Ureter (tissue), 1 donor: ENCODE data around the gene SYK. TPM values are rescaled to one million over a fixed set of nuclear protein-coding genes. Genes with fewer than 3 reads are reported as not detected.
A peak's percentile ranks its signal among the peaks of the same experiment; 100 is the strongest.
"Not testable (repeated sequence)": the region's sequence is repeated elsewhere in the genome, so short reads cannot be mapped to it uniquely, and the experiment has no call there.

ENCODE experiments used
- DNase-seq: peaks from one replicate; pipeline ENCODE4 v3.0.0-alpha.2; 2020; ENCODE audit warnings: low spot score
- total RNA-seq: library from RNA; stranded (reverse); gene quantifications from one replicate; pipeline ENCODE4 v1.2.4, GENCODE V29; 2023
- donor health status: DM: yes; HTN: yes; CAD: no.

Gene SYK
- 52.9 TPM for total RNA-seq

DNA sequence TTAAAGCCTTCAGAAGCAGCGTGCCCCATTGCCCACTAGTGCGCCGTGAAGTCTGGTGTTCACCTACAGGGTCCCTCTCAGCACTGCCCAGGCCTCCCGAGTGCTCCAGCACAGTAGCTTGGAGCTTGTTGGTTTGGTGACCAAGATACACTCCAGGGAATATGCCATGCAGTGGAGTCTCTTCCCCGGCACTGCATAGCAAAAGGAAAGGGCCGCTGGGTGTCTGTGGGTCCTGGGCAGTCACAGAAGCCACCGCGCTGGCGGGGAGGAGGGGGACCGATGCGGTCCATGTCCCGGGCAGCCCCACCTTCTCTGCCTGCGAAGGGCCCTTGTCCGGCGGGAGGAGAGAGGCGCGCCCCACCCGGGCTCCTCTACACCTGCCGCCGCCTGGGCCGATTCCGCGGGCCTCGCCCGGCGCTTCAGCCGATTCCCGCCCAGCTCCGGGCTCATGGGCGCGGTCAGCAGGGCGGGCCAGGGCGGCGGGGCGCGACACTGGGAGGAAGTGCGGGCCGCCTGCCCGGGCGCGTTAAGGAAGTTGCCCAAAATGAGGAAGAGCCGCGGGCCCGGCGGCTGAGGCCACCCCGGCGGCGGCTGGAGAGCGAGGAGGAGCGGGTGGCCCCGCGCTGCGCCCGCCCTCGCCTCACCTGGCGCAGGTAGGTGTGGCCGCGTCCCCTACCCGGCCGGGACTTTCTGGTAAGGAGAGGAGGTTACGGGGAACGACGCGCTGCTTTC is at the start of gene SYK:
TSS of gene SYK (plus strand) at position 579 of the 732 bp plus-strand sequence. CDS start 42,080 bp downstream, outside the sequence.
- peak; percentile 53 for DNase-seq

DNA sequence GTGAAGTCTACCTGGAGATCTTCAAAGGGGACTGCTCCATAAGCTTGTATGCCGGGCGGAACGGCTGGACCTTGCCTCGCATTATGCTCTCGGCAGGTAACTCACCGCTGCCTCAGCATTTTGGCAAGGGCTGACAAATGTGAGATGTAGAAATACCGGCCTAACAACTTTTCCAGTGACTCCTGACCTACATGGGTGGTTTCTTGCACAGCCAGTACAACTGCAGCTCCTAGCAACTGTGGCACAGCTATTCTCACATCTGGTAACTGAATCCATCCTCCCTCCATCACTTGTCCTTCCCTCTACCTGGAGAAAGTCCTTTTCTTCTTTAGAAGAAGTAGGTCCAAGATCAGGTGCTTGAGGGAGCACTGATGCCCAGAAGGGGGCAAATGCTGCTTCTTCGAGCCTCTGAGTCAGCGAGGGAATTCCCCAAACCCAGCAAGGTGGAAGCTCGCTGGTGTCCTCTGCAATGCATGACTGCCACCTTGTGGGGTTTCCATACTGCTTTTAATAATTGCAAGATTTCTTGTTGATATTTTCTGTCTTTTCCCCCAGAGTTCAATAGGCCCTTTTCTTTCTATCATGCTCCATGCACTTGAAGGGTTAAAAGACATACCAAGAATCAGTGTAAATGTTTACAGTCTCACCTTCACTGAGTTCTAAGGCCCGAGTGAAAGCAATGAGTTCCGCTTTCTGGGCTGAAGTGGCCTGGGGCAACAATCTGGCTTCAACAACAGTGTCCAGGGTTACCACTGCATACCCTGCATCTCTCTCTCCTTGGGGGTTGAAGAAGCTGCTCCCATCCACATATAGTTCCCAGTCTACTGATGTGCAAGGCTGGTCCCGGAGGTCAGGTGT is 45.9 kb upstream of the SYK start:
- DNase-seq = peak; percentile 57

DNA sequence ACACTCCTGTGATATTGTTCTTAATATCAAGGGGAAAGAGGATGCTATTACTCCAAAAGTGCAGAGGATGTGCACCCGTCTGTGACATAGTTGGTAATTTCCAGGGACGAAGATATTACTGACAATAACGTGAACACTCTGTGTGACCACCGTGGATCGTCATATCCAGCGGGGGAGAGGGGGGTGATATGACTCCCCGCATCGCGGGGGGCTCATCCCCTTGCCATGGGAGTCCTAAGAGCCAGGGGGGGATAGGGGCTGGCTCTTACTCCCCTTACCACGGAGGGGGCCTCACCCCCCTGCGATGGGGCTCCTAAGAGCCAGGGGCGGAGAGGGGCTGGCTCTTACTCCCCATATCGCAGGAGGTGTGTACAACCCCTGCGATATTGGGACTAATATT is 41.0 kb upstream of the SYK start:
- not testable (repeated sequence) for DNase-seq

DNA sequence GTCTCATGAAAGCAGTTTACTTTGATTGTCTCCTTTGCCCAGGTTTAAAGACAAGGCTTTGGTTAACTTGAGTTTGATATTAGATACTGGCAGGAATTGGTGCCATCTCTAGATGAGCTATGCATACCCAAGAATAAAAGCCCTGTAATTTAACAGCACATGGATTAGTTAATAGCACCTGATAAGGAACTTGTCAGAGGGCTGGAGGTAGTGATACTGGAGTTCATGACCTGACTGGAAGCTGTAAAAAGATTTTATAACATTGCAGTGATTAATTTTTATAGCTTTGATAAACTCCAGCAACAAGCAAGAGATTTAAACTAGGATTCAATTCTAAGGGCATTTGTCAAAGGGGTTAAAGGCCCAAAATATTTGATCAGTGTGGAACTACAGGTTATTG is 34.9 kb upstream of the SYK start:
- no peak for DNase-seq

DNA sequence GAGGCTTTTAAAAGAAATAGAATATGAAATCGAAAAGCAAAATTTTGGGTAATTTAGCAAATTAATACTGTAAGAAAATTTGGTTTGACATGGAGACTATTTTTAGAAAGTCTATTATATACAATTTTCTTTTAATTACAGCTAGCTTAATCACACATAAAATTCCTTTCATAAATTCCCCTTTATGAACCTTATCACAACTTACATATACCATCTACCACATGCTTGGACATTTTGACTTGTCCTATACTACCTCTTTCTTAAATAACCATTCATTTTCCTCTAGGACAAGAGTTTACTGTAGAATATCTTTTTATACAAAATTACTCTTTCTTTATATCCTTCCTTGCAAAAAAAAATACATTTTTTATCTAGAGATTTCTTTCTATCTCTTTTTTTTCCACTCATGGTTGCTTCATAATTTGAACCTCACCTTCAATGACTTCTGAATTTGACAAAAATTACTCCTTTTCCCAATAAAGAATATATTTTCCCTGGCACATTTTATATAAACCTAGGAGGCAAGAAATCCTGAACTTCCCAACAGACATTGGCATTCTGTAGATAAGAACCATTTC is 34.0 kb upstream of the SYK start:
- DNase-seq = no peak

DNA sequence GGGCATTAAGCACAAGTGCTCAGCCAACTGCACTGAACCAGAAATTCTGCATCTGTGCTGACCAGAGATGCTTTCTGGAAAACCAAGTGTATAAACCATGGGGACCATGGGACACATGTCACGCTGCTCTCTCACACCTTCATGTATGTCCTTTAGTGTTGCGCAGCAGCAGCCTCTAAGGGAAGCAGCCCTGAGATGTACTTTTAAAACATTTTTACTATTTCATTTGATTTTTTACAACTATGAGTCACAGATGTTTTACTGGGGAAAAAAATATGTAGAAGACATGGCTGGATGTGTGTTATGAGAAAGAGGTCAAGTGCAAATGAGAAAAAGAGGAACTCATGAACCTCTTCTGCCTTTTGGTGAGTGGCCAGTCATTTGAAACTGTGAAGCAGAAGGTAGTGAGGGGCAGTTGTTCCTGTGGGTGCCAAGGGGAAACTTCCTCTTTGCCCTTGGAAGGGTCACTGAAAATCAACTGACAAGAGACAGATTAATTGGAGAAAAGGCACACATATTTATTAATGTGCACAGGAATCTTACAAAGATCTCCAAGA is 31.4 kb upstream of the SYK start:
- DNase-seq = no peak

DNA sequence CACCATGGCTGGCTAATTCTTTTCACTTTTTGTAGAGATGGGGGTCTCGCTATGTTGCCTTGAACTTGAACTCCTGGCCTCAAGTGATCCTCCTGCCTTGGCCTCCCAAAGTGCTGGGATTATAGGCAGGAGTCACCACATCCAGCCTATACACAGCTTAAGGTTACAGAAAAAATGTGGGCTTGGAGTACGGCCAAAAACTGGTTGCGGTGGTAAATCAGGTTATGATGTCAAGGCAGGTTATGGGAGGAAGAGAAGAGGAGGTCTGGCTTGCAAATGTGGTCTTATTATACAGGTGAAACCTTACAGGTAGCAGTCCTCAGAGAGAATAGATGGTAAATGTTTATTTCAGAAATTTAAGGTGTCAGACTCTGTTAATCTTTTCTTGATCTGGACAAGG is 30.7 kb upstream of the SYK start:
- DNase-seq = no peak

DNA sequence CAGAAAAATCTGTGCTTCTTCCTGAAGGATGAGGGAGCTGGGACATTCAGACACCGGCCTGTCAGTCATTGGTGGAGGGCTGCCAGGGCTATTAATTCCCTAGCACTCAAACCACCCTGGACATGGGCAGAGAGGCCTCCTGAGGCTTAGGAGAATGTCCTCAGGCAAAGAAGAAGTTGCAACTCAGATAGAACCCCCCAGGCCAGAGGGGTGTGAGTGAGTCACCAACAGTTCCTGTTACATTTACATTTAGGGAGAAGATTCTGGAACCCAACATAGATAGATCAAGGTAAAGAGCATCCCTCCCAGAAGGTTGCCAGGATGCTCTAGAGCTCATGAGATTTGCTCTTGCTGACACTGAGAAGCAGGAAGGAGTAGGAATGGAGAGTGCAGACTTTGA is 29.2 kb upstream of the SYK start:
- no peak for DNase-seq

DNA sequence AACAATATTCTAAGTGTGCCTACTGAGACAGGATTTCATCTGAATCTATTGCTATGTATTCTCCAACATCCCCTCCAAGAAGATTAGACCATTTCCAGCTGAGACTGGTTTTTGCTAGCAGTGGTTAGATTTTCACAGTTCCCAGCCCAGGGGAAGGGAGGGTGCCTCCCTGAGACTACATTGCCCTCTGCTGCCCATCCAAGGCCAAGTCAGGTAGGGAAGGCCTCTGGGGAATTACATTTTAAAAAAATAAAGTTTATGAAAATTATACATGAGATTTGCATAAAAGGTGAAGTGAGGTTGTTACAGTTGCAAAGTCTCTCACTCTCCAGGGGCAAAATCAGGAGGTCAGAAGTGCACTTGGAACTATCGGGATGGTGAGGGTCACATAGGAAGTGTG is 28.0 kb upstream of the SYK start:
- DNase-seq = no peak

DNA sequence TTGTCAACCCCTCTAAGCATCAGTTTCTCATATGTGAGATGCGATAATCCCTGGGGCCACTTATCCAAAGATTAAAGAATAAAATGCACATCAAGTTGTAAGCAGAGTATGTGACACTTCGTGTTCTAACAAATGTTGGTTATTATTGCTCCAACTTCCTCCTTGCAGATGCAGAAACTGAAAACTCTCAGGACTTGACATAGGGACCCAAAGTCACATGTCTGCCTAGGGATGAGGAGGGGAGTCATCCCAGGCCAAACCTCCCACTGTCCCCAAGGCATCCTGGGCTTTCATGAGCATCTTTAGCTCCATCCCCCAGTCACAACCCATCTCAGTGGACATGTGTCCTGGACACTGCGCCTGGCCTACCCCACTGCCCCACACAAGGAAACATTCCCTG is 27.5 kb upstream of the SYK start:
- no peak for DNase-seq

DNA sequence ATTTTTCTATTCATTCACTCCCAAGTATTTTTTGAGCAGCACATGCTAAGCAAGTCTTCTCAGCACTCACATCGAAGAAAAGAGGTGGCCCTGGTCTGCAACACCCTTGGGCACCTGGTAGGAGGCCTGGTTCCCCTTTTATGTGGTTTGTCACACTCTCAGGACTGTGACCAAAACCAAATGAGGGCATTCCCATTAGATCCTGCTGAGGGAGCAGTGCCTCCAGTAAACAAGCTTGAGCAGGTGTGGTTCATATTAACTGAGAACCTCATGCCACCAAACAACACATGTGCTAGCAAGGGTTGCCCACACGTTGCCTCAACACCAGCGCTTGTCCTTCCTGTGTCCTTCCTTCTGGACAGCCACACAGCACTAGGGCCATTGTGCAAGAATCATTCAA is 26.9 kb upstream of the SYK start:
- no peak for DNase-seq

DNA sequence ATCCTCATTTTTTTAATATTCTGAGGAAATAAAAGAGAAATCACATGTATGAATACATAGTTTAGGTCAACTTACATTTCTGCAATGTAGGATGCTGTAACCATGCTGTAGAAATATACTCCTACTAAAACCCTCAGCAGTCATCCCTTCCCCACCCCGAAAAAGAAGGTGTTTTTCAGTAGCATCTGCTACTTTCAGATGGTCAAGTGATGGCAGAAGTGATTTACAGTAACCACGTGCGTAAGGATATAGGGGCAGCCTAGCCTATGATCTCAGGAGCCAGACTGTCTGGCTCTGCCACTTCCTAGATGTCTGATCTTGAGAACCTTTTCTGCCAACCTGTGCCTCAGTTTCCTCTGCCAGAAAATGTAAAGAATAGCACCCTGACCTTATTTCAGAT is 26.0 kb upstream of the SYK start:
- no peak for DNase-seq

DNA sequence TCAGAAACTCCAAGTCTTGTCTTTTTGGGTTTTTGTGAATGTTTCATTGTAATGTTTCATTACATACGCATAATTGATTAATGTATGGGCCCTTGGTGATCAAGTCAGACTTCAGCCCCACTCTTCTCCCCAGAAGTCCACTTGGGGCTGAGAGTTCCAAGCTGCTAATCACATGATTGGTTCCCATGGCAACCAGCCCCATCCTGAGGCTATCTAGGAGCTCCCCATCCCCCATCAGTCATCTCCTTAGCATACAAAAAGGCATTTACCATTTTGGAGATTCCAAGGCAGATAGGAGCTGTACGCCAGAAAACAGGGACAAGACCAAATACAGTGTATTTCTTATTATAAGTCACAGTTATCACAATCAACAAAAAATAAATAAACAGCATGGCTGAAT is 22.9 kb upstream of the SYK start:
- DNase-seq = no peak

DNA sequence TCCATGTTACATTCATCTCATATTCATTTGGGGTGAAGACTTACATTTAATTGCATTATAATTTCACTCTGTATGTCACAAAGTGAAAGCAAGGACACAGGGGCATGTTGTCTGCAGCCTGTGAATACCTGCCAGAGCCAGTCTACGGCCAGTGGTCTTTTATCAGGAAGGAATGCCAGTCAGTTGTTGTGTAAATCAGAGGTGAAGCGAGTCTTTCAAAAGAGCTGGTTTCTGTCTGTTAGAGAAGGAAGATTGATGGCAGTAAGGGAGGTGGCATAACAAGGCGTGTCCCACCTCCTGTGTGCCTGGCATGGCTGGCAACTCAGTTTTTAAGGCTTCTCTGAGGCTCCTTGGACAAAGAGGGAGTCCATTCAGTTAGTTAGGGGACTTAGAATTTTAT is 18.1 kb upstream of the SYK start:
- no peak for DNase-seq

DNA sequence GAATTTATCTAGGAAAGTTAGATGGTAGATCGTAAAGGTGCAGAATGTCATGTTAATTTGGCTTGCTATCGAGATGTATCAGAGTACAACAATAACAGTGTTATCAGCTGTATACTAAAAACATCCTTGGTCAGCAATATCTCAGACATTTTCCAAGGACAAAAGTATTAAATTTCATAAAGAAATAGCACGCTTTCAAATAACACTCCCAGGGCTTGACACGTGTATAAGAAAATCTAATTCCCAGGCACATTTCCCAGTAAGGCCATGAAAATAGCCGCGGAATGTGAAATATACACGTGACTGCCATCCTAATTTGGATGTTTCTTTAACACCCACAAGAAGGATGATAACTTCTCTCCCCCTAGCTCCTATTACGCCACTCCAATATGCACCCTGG is 17.7 kb upstream of the SYK start:
- no peak for DNase-seq

DNA sequence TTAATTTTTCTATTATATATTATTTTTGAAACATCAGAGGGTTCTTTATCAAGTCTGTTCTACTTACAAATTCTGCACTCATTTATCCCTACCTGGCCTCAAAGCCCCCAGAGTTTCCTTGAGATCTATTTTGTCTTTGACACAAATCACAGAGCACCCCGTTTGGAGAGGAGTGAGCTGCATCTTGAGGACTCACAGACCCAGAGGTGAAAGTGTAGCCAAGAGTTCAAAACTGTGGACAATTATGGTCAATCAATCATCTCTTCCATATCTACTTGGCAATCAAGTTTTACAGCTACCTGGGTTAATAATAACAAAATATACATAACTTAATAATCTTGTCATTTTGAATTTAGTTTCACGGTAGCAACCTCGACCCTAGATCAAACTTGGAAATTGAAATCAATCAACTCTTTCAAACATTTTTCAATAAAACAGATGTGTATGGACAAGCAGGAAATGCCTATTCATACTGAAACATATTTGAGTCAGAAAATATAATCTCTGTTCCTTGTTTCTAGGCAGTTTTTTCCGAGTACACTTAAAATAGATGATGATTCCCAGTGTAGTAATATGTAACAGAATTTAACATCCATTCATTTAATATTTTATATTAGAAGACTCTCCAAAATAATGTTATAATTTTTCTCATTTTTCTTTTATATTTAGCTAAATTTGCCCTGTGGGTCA is 13.7 kb upstream of the SYK start:
- DNase-seq = no peak

DNA sequence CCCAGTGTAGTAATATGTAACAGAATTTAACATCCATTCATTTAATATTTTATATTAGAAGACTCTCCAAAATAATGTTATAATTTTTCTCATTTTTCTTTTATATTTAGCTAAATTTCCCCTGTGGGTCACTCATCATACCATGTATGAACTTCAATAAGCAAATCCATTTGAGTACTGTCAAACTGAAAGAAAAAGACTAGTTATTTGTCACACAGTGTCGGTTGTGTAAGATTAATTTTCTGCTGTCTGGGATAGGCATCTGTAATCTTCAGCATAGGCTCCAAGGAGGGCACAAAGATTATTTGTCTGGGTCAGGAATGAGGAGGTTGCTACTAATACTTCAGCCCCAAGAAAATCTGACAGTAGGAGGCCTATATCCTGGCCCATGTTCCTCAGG is 13.1 kb upstream of the SYK start:
- not testable (repeated sequence) for DNase-seq

DNA sequence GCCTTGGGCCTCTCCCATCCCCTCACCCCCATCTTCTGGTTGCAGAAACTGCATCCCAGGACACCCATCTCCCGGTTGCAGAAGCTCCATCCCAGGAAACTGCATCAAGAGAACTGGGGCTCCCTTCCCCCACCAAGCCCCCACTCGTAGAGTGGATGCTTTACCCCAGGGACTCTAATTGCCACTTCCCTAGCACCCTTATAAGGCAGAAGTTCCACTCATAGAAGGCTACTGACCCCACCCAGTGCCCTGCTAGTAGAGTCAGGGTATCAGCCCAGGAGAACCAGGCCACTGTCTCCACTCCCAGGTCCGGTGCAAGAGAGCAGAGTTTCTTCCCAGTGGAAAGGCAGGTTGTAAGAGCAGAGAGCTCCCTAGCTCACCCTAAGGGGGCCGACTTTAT is 12.2 kb upstream of the SYK start:
- DNase-seq = no peak

DNA sequence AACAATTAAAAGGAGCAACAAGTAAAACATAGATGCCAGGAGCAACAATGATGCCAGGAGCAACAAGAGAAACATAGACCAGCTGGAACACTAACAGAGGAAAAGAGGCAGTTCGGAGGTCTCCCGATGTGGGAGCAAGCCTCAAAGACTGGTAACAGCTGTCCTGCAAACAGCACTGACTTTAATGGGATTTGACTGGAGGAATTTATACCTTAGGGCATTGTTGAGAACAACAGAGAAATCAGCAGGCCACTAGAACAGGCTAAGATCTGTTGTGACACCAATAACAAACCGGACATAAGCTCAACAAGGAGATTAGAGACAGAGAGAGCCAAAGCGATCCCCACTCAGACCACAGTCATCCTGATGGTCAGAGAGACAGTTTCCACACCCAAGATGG is 11.8 kb upstream of the SYK start:
- DNase-seq = no peak

DNA sequence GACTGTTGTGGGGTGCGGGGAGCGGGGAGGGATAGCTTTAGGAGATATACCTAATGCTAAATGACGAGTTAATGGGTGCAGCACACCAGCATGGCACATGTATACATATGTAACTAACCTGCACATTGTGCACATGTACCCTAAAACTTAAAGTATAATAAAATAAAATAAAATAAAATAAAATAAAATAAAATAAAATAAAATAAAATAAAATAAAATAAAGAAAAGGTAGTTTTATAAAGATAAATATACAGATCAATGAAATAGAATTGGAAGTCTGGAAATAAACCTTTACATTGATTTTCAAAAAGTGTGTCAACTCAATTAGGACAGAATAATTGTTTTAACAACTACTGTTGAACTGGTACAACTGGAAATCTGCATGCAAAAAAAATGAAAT is 8.6 kb upstream of the SYK start:
- DNase-seq = not testable (repeated sequence)

DNA sequence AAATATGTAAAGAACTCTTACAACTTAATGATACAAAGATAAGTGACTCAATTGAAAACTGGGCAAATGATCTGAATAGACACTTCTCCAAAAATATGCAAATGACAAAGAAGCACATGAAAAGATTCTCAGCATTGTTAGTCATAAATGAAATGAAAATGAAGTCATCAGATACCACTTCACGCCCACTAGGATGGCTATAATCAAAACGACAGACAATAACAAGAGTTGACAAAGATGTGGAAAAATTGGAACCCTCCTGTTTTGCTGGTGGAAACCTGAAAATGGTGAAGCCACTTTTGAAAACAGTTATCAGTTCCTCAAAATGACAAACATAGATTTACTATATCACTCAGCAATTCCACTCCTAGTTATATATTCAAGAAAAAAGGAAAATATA is 7.9 kb upstream of the SYK start:
- no peak for DNase-seq

DNA sequence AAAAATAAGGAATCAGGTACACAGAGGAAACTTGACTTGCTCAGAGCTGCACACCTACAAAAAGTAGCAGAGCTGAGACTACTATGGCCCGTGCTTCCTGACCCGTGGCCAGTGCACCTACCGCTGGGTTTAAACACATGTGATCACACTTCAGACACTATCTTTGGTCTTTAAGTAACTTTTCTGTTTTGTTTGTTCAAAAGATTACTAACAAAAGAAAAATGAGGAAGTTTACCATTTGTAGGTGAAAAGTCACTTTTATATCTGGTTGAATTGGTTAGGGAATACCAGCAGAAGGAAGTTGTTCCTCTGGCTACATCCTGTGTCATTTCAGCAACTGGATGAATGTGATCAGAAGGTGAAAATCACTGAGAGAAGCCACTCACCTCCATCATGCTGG is 6.5 kb upstream of the SYK start:
- DNase-seq = no peak
